Upper lobe of right lung (tissue), 1 donor: ENCODE data around the gene TUBG2. TPM values are rescaled to one million over a fixed set of nuclear protein-coding genes. Genes with fewer than 3 reads are reported as not detected.
"Not testable (repeated sequence)": the region's sequence is repeated elsewhere in the genome, so short reads cannot be mapped to it uniquely, and the experiment has no call there.

Source experiments
- ATAC-seq: fragments of 200-7000 bp; cut with Tn5 transposase; one replicate; pipeline ENCODE4 v1.9.1; 2020; ENCODE audit warnings: mild to moderate bottlenecking, moderate library complexity
- DNase-seq: peaks from one replicate; pipeline ENCODE4 v3.0.0-alpha.2; 2020
- H3K27ac ChIP-seq: fragments of 200-600 bp; one replicate; pipeline ENCODE4 v1.8.0; 2022
- H3K27me3 ChIP-seq: fragments of 200-600 bp; one replicate; pipeline ENCODE4 v1.8.0; 2022; ENCODE audit warnings: mild to moderate bottlenecking
- H3K36me3 ChIP-seq: fragments of 200-600 bp; one replicate; pipeline ENCODE4 v1.8.0; 2022
- H3K4me1 ChIP-seq: fragments of 200-600 bp; one replicate; pipeline ENCODE4 v1.8.0; 2022
- H3K4me3 ChIP-seq: fragments of 200-600 bp; one replicate; pipeline ENCODE4 v1.8.0; 2022; ENCODE audit warnings: mild to moderate bottlenecking
- H3K9me3 ChIP-seq: fragments of 200-600 bp; one replicate; pipeline ENCODE4 v1.8.0; 2022
- CTCF ChIP-seq: fragments of 200-600 bp; IDR thresholded peaks from one replicate; pipeline ENCODE4 v1.8.0; 2022; ENCODE audit warnings: antibody characterized with exemption
- intact Hi-C: fragments of 100-400 bp; cut with DNase I; formaldehyde crosslinking; loops from one replicate; pipeline ENCODE4 v1.11.0; 2022
- total RNA-seq: library from RNA; stranded (reverse); fragmentation: NEBNext Ultra II Directional; extraction: Animal tissue kit (Norgen Biotek cat#: 25700); gene quantifications from one replicate; pipeline ENCODE4 v1.2.1, GENCODE V29; 2021
- donor health status: DM: no; HTN: yes; CAD: no; lungs with severe emphysema.

The TUBG2 gene
- total RNA-seq, 1 donor from 2014 or later, result 19.8 TPM

DNA sequence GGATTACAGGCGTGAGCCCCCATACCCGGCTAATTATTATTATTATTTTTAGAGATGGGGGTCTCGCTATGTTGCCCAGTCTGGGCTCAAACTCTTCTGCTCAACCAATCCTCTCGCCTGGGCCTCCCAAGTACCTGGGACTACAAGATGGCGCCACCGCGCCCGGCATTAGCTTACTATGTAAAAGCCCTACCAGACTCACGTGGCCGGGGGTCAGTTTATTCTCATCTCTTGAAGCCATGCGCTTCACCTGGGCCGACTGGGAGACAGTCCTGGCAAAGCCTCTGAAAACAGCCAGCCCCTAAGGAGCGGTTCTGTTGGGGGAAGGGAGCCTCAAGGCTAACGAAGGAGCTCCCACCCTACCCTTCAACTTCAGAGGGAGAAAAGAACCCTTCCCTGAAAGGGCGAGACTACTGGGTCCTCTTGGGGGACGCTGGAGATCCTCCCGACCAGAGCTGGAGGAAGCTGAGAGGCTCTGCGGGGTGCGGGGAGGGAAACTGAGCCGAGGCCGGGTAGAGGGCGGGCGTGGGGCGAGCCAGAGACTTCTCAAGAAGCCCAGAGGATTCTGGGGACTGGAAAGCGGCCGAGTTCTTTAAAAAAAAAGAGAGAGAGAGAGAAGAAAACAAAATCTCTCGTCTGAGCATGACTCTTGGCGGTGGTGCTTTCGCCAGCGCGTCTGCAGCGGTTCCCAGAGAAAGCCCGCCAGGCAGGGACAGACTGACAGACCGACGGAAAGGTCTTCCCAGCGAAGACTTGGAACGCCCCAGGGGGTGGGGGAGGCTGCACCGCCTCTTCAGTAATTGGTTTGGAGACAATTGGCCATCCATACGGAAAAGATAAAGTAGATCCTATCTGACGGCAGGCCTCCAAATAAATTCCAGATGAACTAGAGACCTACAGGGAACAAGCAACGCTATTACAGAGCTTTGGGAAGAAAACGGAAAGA lies 5.6 kb upstream of the TUBG2 start:
- no peak for DNase-seq
- H3K9me3 ChIP-seq, result no peaks in the 10 kb centered on the region
- TF ChIP-seq CTCF, result no peak
- peak overlapping the region; percentile 36 for H3K4me3 ChIP-seq
- peaks cover 10% of the 10 kb centered on the region for H3K4me1 ChIP-seq
- H3K36me3 ChIP-seq, result no peaks in the 10 kb centered on the region
- H3K27ac ChIP-seq, result peak overlapping the region; percentile 76
- H3K27me3 ChIP-seq, result no peaks in the 10 kb centered on the region
- intact Hi-C loops, result no loop called here
- ATAC-seq, result peak; percentile 58

DNA sequence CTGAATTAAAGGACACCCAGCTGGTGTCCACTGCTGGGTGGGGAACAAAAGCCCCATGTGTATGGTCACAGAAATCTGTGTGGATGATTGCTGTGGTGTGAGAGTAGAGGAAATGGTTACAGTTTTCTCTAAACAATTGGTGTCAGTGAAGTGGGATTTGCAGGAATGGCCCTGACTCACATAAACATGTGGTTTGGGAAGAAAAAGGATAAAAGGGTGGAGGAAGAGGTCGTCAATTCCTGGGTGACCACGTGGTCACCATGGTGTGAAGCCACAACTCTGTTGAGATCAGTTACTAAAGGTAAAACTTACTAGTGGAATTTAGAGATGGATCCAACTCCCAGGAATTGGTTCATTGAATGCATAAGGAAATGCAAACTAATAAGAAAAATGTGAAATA lies 3.6 kb upstream of the TUBG2 start:
- no peaks in the 10 kb centered on the region for H3K9me3 ChIP-seq
- ATAC-seq, result no peak
- H3K4me1 ChIP-seq, result peaks cover 19% of the 10 kb centered on the region
- no peak for TF ChIP-seq CTCF
- no peak overlapping the region for H3K4me3 ChIP-seq
- no peak overlapping the region for H3K27ac ChIP-seq
- H3K36me3 ChIP-seq, result no peaks in the 10 kb centered on the region
- intact Hi-C loops, result no loop called here
- no peak for DNase-seq
- no peaks in the 10 kb centered on the region for H3K27me3 ChIP-seq

GRCh38 chr17:42657824-42658588 lies 1.1 kb upstream of the TUBG2 start:
- peaks cover 20% of the 10 kb centered on the region for H3K4me1 ChIP-seq
- H3K9me3 ChIP-seq, result no peaks in the 10 kb centered on the region
- no peak overlapping the region for H3K27ac ChIP-seq
- no peak for DNase-seq
- H3K27me3 ChIP-seq, result no peaks in the 10 kb centered on the region
- intact Hi-C loops, result no loop called here
- H3K4me3 ChIP-seq, result no peak overlapping the region
- H3K36me3 ChIP-seq, result peaks cover 8% of the 10 kb centered on the region
- no peak for TF ChIP-seq CTCF
- no peak for ATAC-seq

- ATAC-seq, result peak; percentile 18
- intact Hi-C loops, H3K27ac ChIP-seq, DNase-seq, H3K27me3 ChIP-seq, H3K9me3 ChIP-seq: not testable (repeated sequence)
- peak overlapping the region; percentile 90 for H3K4me3 ChIP-seq
- peaks cover 16% of the 10 kb centered on the region for H3K36me3 ChIP-seq
- peaks cover 10% of the 10 kb centered on the region for H3K4me1 ChIP-seq
These were observed 819 bp downstream of the TUBG2 start for GRCh38 chr17:42659932-42660274.

DNA sequence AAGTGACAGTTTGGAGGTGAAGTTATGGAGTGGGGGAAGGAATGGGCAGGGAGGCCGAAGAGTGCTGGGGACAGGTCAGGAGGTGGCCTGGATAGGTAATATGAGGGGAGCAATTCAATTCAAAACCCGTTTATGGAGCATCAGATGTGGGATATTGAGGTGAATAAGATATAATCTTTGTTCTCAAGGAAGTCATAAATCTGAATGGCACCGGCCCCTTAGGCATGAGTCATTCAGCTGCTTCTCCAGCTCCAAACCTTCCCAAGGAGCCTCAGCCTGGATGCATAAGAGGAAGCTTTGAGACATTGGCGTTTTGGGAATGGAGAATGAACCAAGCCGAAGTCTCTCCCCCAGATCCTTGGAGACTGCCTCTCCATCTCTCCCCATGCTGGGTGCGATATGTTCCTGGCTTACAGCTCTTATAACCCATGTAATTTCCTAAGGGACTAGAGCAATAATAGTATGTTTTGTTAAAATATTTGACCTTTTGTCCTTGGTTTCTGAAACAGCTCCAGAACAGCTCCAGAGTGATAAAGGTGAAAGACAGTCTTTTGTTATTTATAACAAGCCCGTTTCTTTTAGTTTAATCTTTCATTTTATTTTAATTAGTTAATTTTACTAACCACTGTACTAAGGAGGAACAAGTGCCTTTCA lies 1.7 kb downstream of the TUBG2 start:
- intact Hi-C loops, result no loop called here
- DNase-seq (no peak), ATAC-seq (no peak)
- H3K9me3 ChIP-seq, result no peaks in the 10 kb centered on the region
- H3K4me3 ChIP-seq, result no peak overlapping the region
- H3K27me3 ChIP-seq, result no peaks in the 10 kb centered on the region
- H3K4me1 ChIP-seq, result peaks cover 10% of the 10 kb centered on the region
- no peak overlapping the region for H3K27ac ChIP-seq
- no peak for TF ChIP-seq CTCF
- H3K36me3 ChIP-seq, result peaks cover 16% of the 10 kb centered on the region
